Cortex of kidney (tissue), 1 donor: ENCODE results near the gene GALNT8.
"Not testable (repeated sequence)": the region's sequence is repeated elsewhere in the genome, so short reads cannot be mapped to it uniquely, and the experiment has no call there.

Experiments used
- DNase-seq: peaks from one replicate; lab custom pipeline; 2025; lab: John Stamatoyannopoulos, UW

The GALNT8 gene

GRCh38 chr12:4743046-4743445 is 22.8 kb downstream of the GALNT8 start:
- DNase-seq, result no peak

- no peak for DNase-seq
Observed at GRCh38 chr12:4744709-4745108, 24.5 kb downstream of the GALNT8 start.

DNA sequence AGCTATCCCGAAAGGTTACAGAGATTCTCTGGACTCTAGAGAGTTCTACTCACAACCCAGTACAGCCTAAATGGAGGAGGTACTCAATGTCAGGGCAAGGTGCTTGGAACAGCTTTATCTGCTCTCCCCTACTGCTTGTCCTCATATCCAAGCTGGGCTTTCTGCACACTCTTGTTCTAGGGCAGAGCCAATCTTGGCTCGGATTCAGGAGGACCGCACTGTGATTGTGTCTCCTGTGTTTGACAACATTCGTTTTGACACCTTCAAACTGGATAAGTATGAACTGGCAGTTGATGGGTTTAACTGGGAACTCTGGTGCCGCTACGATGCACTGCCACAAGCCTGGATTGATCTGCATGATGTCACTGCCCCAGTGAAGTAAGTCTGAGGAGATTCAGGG is 25.0 kb downstream of the GALNT8 start:
- DNase-seq, result no peak

GRCh38 chr12:4751654-4752053 is 31.5 kb downstream of the GALNT8 start:
- DNase-seq, result not testable (repeated sequence)

- DNase-seq, result no peak
Observed at GRCh38 chr12:4762773-4763172, 42.6 kb downstream of the GALNT8 start.

- no peak for DNase-seq
Observed at GRCh38 chr12:4763549-4763948, 43.3 kb downstream of the GALNT8 start.

DNA sequence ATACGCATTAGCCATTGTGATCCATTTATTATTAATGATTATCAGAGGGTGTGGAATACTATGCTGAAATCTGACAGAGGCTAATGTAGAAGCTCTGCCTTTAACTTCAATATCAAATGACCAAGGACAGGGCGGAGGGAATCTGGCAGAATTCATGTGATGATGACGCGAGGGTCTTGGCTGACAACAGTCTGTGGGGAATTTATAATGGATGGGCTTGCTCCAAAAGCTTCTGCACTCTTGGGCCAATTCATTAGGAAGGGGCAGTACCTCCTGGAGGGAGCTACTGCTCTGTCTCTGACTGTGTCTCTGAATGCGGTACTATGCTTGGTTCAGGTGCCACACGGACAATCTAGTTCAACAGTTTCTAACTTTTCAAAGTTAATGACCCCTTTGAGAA is 46.2 kb downstream of the GALNT8 start:
- DNase-seq, result no peak

DNA sequence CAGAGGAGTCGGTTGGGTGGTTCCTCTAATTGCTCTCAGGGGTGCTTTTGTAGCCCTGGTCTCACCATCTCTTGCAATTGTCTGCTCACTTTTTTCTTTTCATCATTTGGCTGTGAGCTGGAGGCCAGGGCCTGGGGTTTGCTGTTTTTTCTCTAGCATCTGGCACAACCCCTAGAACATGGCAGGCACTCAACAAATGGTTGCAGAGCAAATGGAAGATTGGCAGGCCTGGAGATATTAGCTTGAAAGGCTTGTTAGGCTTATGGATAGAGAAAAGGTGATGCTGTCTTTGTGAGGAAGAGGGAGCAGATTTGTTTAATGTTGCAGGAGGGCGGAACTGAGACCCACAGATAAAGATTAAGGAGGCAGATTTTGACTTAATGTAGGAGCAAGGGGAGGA is 47.0 kb downstream of the GALNT8 start:
- no peak for DNase-seq

GRCh38 chr12:4768341-4768740 is 48.1 kb downstream of the GALNT8 start:
- no peak for DNase-seq

GRCh38 chr12:4769073-4769472 is 48.9 kb downstream of the GALNT8 start:
- no peak for DNase-seq

DNA sequence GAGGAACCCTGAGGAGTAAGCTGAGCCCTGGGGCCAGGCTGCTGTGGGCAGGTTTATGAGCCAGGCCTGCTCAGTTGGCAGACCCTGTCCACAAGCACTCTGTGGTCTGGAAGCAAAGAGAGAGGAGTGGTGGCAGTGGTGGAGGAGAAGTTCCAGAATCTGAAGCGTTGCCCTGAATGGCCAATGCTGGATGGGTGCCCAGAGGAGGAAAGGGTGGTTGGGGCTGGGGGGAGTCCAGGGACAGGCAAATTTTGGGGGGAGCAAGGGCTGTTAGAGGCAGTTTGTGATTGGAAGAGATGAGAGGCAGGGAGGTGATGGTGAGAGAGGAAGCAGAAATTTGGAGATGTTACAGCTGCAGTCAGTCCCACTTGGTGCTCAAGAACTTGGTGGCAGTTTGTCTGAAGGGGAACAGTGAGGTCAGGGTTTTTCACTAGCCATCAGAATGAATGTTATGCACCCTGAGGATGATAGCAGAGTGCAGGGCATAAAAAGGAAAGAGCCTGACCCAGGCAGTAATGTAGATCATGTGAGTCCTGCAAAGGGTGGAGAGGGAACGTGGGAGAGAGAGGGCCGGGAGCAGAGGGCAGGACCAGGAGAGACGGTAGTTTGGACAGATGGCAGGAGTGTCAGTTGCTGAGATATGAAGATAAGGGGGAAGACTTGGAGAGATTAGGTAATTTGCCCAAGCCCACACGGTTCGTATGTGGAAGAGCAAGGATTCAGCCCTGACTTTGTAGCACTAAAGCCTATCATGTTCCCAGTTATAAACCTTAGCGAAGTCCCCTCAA is 51.2 kb downstream of the GALNT8 start:
- no peak for DNase-seq

DNA sequence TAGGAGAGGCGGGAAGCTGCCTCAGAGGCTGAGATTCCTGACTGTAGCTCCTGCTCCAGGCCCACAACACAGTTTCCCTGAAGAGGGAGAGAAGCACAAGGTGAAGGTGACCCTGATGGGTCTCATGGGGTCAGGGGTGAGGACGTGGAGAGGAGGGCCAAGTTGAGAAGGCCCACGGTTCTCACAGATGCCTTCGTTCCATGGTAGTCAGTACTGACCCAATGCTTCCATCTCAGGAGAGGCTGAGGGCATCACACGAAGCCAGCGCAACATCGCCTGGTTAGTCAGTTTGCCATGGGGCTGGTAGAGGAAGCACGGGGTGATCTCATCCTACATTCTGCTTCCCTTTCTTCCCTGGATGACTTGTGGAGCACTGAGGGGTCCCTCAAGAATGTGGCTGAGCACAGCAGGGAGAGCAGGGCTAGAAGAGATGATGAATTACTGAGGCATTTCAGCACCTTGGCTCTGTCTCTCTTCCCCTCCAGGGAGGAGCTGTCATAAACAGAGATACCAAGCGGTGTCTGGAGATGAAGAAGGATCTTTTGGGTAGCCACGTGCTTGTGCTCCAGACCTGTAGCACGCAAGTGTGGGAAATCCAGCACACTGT is 51.9 kb downstream of the GALNT8 start:
- DNase-seq, result no peak

DNA sequence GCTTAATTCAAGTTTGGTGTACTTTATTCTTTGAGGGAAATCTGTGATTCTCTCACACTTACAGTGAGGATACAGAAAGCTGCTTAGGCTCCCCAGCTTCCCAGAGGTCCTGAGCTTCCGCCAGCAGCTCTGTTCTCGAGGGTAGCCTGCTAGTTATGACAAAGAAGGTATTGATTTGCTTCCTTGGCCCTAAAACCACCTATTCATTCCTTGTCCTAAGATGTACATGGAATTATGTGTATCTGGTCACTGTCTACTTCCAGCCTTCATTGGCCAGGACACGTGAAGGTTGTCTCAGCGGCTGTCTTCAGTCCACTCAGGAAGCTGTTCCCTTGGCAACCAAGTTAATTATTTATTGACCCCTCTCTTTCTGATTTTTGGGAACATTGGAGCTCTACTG is 55.7 kb downstream of the GALNT8 start:
- no peak for DNase-seq

DNA sequence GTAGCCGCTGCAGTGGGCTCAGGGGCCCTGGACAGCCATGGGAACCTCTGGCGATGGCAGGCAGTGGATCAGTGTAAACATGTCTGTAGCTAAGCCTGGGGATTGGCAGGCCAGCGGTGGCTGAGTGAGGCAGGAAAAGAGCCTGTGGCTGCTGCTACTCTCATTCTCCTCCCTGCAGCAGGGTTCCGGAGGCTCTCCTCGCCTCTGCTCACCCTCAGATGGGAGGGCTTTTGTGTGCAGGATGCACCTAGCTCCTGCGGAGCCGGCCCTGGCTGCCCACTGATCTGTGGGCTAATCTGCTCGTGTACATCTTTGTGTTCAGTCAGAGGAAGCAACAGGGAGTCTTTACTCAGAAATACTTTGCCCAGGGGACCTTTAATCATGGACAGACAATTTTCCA is 59.5 kb downstream of the GALNT8 start:
- DNase-seq, result no peak

DNA sequence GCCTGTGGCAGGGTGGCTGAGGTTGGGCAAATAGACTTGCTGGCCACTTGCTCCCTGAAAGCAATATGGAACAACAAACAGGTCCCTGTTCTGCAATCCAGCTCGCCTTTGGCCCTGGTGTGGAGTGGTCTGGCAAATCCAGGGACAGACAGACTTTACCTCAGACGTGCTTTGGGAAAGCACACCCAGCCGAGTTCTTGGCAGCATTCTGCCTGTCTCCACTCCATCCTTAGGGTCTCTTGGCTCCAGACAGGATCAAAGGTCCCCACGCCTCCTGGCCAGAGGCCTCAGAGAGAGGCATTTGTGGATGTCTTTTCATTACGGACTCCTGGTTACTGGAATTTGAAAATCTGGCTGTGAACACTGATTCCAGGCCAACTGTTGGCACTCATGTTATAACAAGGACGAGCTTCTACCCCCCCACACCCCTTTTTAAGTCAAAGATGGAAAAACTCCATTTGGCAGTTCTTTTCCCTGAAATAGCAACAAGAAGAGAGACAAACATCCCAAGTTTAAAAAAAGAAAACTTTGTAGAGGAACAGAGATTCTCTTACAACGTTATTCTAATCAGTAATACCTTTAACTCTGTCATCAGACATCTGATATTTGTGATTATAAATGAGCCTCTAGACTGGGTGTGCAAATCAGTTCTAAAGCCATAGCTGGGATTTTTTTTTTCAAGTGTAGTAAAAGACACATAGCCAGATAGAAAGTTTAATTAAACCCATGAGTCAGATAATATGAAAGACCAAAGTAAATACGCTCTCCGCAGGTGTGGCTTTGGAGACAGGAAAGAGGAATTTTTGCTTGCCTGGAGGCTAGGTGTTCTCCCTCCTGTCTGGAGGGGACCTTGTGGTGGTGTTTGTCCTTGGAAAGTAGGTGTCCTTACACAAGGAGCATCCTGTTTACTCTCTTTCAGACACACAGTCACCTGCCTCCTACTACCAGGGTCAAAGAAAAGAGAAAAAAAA is 60.7 kb downstream of the GALNT8 start:
- DNase-seq, result no peak

- no peak for DNase-seq
Observed at GRCh38 chr12:4784404-4785054, 64.3 kb downstream of the GALNT8 start.

- no peak for DNase-seq
Observed at GRCh38 chr12:4786795-4787194, 66.6 kb downstream of the GALNT8 start.

- DNase-seq, result no peak
Observed at GRCh38 chr12:4787965-4788364, 67.8 kb downstream of the GALNT8 start.

DNA sequence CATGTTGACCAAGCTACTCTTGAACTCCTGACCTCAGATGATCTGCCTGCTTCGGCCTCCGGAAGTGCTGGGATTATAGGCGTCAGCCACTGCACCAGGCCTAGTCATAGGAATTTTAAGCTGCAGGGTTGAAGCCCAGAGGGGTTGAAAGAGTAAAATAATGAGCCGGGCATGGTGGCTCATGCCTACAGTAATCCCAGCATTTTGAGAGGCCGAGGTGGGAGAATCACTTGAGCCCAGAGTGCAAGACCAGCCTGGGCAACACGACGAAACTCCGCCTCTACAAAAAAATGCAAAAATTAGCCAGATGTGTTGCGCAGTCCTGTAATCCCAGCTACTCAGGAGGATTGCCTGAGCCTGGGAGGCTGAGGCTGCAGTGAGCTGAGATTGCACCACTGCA is 69.6 kb downstream of the GALNT8 start:
- DNase-seq, result no peak

- no peak for DNase-seq
Observed at GRCh38 chr12:4791497-4791896, 71.3 kb downstream of the GALNT8 start.

DNA sequence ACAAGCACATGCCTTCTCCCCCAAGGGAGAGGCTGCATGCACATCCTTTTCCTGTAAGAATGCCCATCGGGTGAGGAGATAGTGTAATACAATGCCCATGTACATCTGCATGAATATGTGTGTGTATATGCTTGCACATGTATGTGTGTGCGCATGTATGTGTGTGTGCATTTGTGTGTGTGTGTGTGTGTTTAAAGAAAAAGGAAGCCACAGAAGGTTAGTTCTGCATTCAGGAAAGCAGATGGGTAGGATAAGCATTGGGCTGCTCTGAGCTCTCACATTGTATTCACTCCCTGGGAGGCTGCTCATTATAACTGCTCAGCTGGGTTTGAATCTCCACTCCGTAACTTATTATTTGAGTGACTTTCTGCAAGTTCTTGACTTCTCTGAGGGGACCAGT is 74.3 kb downstream of the GALNT8 start:
- DNase-seq, result no peak

- DNase-seq, result no peak
Observed at GRCh38 chr12:4796216-4796615, 76.0 kb downstream of the GALNT8 start.
